LNCAP (cell line): ENCODE measurements around the gene SLC41A2.

Experiments
- TF ChIP-seq, protein P1 (sequence below): fragments of 450-650 bp; IDR thresholded peaks from 2 replicates; pipeline ENCODE4 v1.5.1; 2017; ENCODE audit warnings: mild to moderate bottlenecking

Gene SLC41A2

DNA sequence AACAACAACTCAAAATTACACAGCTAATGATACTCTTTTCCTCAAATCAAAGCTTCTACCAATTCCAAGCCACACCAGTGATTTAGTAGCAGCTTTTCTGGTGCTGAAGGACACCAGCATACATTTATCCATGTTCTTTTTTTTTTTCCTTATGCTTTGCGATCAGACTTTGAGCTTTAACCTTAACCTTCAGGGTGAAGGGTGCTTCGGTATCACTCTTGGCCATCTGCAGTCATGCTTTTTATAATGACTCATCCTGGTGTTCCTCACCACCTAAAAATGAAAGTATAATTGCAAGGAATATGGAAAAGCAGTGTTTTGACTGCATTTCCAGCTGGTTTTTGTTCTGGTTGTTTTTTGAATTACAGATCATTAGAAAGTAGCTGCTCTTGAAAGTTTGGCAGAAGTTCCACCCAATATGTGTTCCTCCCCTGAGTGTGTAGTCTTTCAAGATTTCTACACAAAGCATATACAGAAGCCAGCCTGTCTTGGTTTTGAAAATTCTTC, 1.3 kb upstream of the SLC41A2 start:
- TF ChIP-seq, protein P1, sequence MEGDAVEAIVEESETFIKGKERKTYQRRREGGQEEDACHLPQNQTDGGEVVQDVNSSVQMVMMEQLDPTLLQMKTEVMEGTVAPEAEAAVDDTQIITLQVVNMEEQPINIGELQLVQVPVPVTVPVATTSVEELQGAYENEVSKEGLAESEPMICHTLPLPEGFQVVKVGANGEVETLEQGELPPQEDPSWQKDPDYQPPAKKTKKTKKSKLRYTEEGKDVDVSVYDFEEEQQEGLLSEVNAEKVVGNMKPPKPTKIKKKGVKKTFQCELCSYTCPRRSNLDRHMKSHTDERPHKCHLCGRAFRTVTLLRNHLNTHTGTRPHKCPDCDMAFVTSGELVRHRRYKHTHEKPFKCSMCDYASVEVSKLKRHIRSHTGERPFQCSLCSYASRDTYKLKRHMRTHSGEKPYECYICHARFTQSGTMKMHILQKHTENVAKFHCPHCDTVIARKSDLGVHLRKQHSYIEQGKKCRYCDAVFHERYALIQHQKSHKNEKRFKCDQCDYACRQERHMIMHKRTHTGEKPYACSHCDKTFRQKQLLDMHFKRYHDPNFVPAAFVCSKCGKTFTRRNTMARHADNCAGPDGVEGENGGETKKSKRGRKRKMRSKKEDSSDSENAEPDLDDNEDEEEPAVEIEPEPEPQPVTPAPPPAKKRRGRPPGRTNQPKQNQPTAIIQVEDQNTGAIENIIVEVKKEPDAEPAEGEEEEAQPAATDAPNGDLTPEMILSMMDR: no peak

DNA sequence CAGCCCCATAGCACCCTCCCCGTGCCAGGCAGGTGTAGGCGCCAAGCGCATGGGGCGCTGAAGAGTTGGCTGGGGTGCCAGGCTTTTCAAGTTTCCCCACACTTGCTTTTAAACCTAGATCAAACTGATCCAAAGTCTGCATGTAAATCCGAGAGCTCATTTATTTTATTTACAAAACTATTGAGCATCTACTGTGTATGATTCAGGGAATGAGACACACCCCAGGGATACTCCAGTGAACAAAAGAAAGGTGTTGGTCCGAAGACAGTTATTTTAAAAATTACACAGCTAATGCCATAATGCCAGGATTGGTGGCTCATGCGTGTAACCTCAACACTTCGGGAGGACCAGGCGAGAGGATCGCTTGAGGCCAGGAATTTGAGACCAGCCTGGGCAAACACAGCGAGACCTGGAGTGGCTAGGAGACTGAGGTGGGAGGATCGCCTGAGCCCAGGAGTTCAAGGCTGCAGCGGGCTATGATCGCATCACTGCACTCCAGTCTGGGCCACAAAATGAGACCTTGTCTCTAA, 780 bp upstream of the SLC41A2 start:
- TF ChIP-seq, protein P1: no peak

DNA sequence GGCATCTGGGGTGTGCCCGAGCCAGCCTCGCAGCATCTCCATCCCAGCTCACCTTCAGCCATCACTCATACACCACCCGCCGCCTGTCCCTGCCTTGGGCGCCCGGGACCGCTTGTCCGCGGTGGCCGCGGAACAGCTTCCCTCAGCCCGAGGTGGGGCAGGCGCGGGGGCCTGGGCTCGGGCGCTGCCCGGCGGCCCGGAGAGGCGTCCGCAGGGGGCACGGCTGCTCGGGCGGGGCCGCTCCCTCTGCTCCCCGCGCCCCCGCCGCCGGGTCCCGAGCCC, 430 bp downstream of the SLC41A2 start:
- TF ChIP-seq, protein P1: no peak

DNA sequence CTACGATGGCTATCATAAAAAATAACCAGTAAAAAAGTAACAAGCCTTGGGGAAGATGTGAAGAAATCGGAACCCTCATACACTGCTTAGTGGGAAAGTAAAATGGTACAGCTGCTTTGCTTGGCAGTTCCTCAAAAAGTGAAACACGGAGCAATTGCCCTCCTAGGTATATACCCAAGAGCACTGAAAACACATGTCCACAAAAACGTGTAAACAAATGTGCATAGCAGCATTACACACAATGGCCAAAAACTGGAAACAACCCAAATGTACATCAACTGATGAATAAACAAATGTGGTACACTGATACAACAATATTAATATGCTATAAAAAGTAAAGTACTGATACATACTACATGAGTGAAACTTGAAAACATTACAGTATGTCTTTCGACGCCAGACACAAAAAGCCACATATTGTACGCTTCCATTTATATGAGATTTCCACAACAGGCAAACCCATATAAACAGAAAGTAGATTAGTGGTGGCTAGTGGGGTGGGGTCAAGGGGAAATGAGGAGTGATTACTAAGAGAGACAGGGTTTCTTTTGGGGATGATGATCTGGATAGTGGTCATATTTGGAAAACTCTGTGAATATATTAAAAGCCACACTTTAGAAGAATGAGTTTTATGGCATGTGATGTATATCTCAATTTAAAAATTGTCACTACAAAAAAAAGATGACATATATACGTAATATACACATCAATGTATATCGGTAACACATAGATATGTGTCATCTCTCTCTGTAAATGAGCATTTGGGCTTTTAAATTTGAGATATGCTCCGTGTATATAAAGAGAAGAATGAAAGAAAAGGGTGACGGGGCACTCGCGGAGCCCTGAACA, 996 bp downstream of the SLC41A2 start:
- TF ChIP-seq, protein P1: no peak

DNA sequence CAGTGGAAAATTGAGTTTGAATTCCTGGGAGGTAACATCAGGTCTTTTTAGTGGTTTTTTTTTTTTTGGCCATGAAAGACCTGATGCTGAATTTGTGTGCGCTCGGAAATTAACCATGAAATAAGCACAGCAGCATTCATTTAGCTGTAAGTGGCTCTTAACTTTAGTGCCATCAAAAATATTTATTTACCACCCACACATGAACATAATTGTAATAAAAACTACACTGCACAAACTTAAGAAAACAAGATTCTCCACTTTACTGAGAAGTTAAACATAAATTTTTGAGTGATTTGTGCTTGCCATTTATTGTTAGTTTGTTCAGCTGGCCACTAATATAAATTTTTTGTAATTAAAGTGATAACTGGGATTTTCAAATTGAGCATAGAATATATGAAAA, 2.4 kb downstream of the SLC41A2 start:
- TF ChIP-seq, protein P1: no peak

DNA sequence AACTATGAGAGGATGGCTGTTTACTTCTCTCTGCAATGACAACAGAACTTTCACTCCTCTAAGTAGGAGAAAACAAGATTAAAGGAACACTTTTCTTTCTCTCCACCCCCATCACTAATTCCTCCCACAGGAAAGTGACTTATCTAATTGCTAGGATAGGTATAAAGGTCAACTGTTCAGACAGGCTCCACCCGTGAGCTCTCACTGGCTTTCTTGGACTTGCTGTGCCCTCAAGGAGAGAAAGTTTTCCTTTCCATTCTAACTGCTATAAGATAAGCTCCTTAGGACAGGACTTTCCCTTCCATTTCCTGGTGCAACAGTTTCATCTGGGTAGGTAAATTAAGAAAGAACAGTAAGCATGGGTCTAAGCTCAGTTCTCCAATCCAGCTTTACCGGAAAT, 4.8 kb downstream of the SLC41A2 start:
- TF ChIP-seq, protein P1: no peak

DNA sequence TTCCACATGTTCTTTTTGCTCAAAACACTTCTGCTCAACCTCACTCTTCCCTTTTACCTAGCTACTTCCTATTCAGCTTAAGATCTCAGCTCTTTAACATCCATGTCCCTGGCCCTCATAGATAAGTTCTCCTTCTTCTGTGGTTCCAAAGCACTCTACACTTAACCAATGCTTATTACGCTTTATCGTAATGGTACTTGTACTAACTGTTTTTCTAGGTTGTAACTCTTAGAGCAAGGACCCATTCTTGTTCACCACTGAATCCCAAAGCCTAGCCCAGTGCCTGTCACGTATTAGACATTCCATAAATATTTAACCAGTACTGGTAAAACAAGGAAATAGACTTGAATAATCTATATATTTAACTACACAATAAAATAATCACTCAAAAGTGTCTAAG, 5.3 kb downstream of the SLC41A2 start:
- TF ChIP-seq, protein P1: no peak
